NCI-H526 (cell line): ENCODE measurements around the gene CDH4.
A peak's percentile ranks its signal among the peaks of the same experiment; 100 is the strongest.

Experiments used
- DNase-seq, 2 experiments: peaks; one replicate each; lab custom pipeline; 2025; lab: John Stamatoyannopoulos, UW

Gene CDH4

GRCh38 chr20:61603715-61604114 is 351.7 kb downstream of the CDH4 start:
- DNase-seq: no peak

- no peak for DNase-seq
Measured at GRCh38 chr20:61604549-61604948, 352.5 kb downstream of the CDH4 start.

- DNase-seq: no peak
Measured at GRCh38 chr20:61605283-61605682, 353.2 kb downstream of the CDH4 start.

GRCh38 chr20:61605862-61606557 is 353.9 kb downstream of the CDH4 start:
- no peak for DNase-seq

- DNase-seq: no peak
Measured at GRCh38 chr20:61608275-61609085, 356.4 kb downstream of the CDH4 start.

GRCh38 chr20:61609461-61609860 is 357.4 kb downstream of the CDH4 start:
- no peak for DNase-seq

GRCh38 chr20:61611401-61612180 is 359.5 kb downstream of the CDH4 start:
- no peak for DNase-seq

GRCh38 chr20:61613917-61614705 is 362.1 kb downstream of the CDH4 start:
- no peak for DNase-seq

GRCh38 chr20:61614706-61615100 is 362.6 kb downstream of the CDH4 start:
- DNase-seq: no peak

GRCh38 chr20:61615806-61616205 is 363.7 kb downstream of the CDH4 start:
- DNase-seq: no peak

- no peak for DNase-seq
Measured at GRCh38 chr20:61619751-61620150, 367.7 kb downstream of the CDH4 start.

GRCh38 chr20:61620174-61620573 is 368.1 kb downstream of the CDH4 start:
- DNase-seq: no peak

- DNase-seq: no peak
Measured at GRCh38 chr20:61621035-61621730, 369.1 kb downstream of the CDH4 start.

- DNase-seq: no peak
Measured at GRCh38 chr20:61621852-61622251, 369.8 kb downstream of the CDH4 start.

- DNase-seq: no peak
Measured at GRCh38 chr20:61623451-61623850, 371.4 kb downstream of the CDH4 start.

GRCh38 chr20:61625246-61625645 is 373.2 kb downstream of the CDH4 start:
- no peak for DNase-seq

GRCh38 chr20:61626412-61626811 is 374.4 kb downstream of the CDH4 start:
- no peak for DNase-seq

- DNase-seq: no peak
Measured at GRCh38 chr20:61627791-61628415, 375.8 kb downstream of the CDH4 start.

GRCh38 chr20:61628480-61628879 is 376.4 kb downstream of the CDH4 start:
- no peak for DNase-seq

GRCh38 chr20:61628901-61629601 is 377.0 kb downstream of the CDH4 start:
- DNase-seq: peak; percentile 76 to 91
